Endothelial cell (in vitro differentiated cells): ENCODE measurements around the gene RGS2. TPM values are rescaled to one million over a fixed set of nuclear protein-coding genes. Genes with fewer than 3 reads are reported as not detected.

Experiments used
- DNase-seq: peaks from one replicate; pipeline ENCODE4 v3.0.0; 2021; ENCODE audit warnings: low spot score
- H3K27ac Mint-ChIP-seq: one replicate; pipeline ENCODE4 v1.8.0; 2021; ENCODE audit warnings: mixed read lengths, inconsistent platforms; ENCODE audit not compliant: unreplicated experiment
- H3K27me3 Mint-ChIP-seq: one replicate; pipeline ENCODE4 v1.8.0; 2021; ENCODE audit warnings: mild to moderate bottlenecking, moderate library complexity, mixed read lengths, inconsistent platforms; ENCODE audit not compliant: unreplicated experiment
- H3K36me3 Mint-ChIP-seq: one replicate; pipeline ENCODE4 v1.8.0; 2021; ENCODE audit warnings: mild to moderate bottlenecking, low read depth, mixed read lengths, inconsistent platforms; ENCODE audit not compliant: unreplicated experiment
- H3K4me1 Mint-ChIP-seq: one replicate; pipeline ENCODE4 v1.8.0; 2021; ENCODE audit warnings: mild to moderate bottlenecking, mixed read lengths, inconsistent platforms; ENCODE audit not compliant: unreplicated experiment
- H3K4me3 Mint-ChIP-seq: one replicate; pipeline ENCODE4 v1.8.0; 2021; ENCODE audit warnings: mild to moderate bottlenecking, mixed read lengths, inconsistent platforms; ENCODE audit not compliant: unreplicated experiment
- H3K9me3 Mint-ChIP-seq: one replicate; pipeline ENCODE4 v1.8.0; 2021; ENCODE audit warnings: mixed read lengths, inconsistent platforms; ENCODE audit not compliant: unreplicated experiment
- CTCF ChIP-seq: fragments of 200-600 bp; sonication (generic); IDR thresholded peaks from one replicate; pipeline ENCODE4 v1.5.0; 2021; ENCODE audit warnings: antibody characterized with exemption; ENCODE audit not compliant: unreplicated experiment
- long read RNA-seq: library from polyadenylated mRNA; unstranded; transcript quantifications from one replicate; pipeline ENCODE4 v2.0.0, GENCODE V29; 2020; ENCODE audit not compliant: unreplicated experiment
- total RNA-seq: library from RNA; stranded (reverse); fragmentation: NEBNext Ultra II Directional; extraction: Animal tissue kit (Norgen Biotek cat#: 25700); gene quantifications from one replicate; pipeline ENCODE4 v1.2.1, GENCODE V29; 2021; ENCODE audit not compliant: unreplicated experiment

Gene RGS2
- total RNA-seq: 4.7 TPM
- long read RNA-seq, partial matches to known transcripts: 0 of 3 reads
- long read RNA-seq, other reads (novel, unspliced or antisense): 0 of 3 reads

DNA sequence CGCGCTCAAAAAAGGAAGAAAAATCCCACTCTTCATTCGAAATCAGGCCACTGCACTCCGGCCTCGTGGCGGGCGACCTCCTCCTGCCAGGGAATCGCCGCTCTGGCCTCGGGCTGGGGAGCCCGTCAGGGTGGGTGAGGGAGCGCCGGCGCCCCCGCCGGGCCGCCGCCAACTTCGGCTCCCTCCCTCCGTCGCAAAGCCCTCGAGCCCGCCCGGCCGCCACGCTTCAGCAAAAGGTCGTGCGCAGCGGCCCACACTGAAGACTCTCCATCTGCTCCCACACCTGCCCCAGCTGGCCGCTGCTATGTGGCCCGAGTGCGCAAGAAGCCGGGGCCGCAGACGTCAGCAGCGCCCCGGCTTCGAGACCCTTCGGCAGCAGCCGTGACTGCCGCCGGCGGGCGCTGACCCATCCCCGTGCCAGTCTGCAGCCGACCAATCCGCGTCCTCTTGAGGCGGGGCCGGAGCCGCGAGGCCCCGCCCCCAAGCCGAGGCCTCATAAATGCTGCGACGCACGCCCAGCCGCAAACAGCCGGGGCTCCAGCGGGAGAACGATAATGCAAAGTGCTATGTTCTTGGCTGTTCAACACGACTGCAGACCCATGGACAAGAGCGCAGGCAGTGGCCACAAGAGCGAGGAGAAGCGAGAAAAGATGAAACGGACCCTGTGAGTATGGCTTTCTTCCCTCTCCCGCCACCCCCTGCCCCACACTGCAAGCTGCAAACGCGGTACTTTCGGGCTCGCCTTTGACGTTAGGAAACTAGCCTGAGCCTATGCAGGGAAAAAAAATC lies at the start of gene RGS2:
RGS2 (plus strand) TSS at position 522 of the 789 bp plus-strand sequence; CDS start at position 555, 33 bp downstream.
- Mint-ChIP-seq H3K27me3 (no peaks in the 10 kb centered on the region), H3K36me3 (peaks cover 5% of the 10 kb centered on the region), H3K4me1 (peaks cover 18% of the 10 kb centered on the region), H3K4me3 (peak within 1 kb of the TSS; percentile 96), H3K9me3 (no peaks in the 10 kb centered on the region), H3K27ac (peak within 1 kb of the TSS; percentile 85)
- DNase-seq: peak; percentile 86
- no peak for TF ChIP-seq CTCF

DNA sequence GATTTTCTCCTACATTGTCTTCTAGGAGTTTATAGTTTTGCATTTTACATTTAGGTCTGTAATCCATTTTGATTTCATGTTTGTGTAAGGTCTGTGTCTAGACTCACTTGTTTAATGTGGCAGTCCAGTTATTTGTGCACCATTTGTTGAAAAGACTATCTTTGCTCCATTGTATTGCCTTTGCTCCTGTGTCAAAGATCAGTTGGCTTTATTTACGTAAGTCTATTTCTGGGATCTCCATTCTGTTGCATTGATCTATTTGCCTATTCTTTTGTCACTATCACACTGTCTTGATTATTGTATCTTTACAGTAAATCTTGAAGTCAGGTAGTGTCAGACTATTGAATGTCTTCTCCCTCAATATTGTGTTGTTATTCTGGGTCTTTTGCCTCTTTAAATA lies 49.7 kb upstream of the RGS2 start:
- no peak for DNase-seq

DNA sequence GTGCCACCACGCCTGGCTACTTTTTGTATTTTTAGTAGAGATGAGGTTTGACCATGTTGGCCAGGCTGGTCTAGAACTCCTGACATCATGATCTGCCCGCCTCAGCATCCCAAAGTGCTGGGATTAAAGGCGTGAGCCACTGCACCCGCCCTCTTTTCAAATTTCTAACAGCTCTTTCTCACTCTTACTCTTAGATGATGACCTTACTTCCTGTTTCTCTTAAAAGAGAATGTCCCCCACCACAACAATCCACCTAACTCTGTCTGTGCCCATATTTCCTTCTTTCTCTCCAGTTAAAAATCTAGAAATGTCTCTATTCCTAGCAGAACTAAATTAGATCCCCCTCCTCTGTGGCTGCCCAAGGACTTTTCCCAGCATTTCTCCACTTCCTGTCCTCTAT lies 46.6 kb upstream of the RGS2 start:
- no peak overlapping the region for H3K4me3 Mint-ChIP-seq
- no peak overlapping the region for H3K27ac Mint-ChIP-seq
- peaks cover 16% of the 10 kb centered on the region for H3K4me1 Mint-ChIP-seq
- no peak for DNase-seq
- H3K27me3 Mint-ChIP-seq: no peaks in the 10 kb centered on the region
- H3K9me3 Mint-ChIP-seq: no peaks in the 10 kb centered on the region
- TF ChIP-seq CTCF: no peak
- H3K36me3 Mint-ChIP-seq: no peaks in the 10 kb centered on the region

More for the DNA sequence above, 49.7 kb upstream of the RGS2 start:
- no peak overlapping the region for H3K27ac Mint-ChIP-seq
- TF ChIP-seq CTCF: no peak
- peaks cover 16% of the 10 kb centered on the region for H3K4me1 Mint-ChIP-seq
- H3K9me3 Mint-ChIP-seq: no peaks in the 10 kb centered on the region
- H3K4me3 Mint-ChIP-seq: no peak overlapping the region
- no peaks in the 10 kb centered on the region for H3K27me3 Mint-ChIP-seq
- no peaks in the 10 kb centered on the region for H3K36me3 Mint-ChIP-seq

- Mint-ChIP-seq H3K27ac (no peak overlapping the region), H3K4me3 (no peak overlapping the region), H3K9me3 (no peaks in the 10 kb centered on the region), H3K4me1 (peaks cover 16% of the 10 kb centered on the region), H3K27me3 (no peaks in the 10 kb centered on the region), H3K36me3 (no peaks in the 10 kb centered on the region)
- DNase-seq: no peak
- no peak for TF ChIP-seq CTCF
These were observed 45.6 kb upstream of the RGS2 start for GRCh38 chr1:192763243-192763642.

DNA sequence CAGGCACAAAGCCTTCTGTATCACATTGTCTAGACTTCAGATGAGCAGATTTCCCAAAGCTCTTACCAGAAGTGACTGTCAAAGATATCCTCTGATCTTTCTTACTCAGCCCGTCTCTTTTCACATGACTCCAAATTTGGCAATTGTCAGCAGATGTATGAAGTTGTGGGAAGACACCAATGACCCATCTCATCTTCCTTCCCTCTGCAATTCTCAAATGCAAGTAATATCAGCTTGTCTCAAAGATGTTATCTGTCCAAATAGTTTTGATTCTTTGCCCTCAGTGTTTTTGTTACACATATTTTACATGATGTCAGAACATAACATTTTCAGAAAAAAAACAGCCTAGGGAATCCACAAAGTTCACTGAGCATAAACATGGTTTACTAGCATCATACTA lies 45.1 kb upstream of the RGS2 start:
- Mint-ChIP-seq H3K36me3 (no peaks in the 10 kb centered on the region), H3K27ac (no peak overlapping the region), H3K9me3 (no peaks in the 10 kb centered on the region), H3K27me3 (no peaks in the 10 kb centered on the region), H3K4me3 (no peak overlapping the region), H3K4me1 (peaks cover 16% of the 10 kb centered on the region)
- no peak for DNase-seq
- TF ChIP-seq CTCF: no peak
